ENCODE data around the gene DNAJC17. TPM values are rescaled to one million over a fixed set of nuclear protein-coding genes. Genes with fewer than 3 reads are reported as not detected.

DNAJC17 gene
- total and polyA plus RNA-seq, 4 donors, result 36.5 to 76.5 (median 44.1) TPM

- Histone ChIP-seq H3K4me1 (ENCODE audit: control insufficient read depth in 5 of 5, insufficient read depth in 5 of 5, low read length in 5 of 5) (no peaks in the 10 kb centered on the region), H3K36me3 (ENCODE audit: control insufficient read depth in 4 of 4, insufficient read depth in 4 of 4, low read length in 4 of 4) (no peaks in the 10 kb centered on the region), H3K9ac (ENCODE audit: insufficient read depth in 1 of 2, low read length in 2 of 2) (no peak overlapping the region), H3K9me3 (ENCODE audit: control insufficient read depth in 4 of 4, insufficient read depth in 3 of 4, low read length in 3 of 4) (no peaks in the 10 kb centered on the region), H3K4me3 (no peak overlapping the region), H3K27me3 (ENCODE audit: control insufficient read depth in 3 of 3, insufficient read depth in 3 of 3, low read length in 2 of 3) (no peaks in the 10 kb centered on the region), H3K27ac (ENCODE audit: low read depth in 1 of 2, low read length in 1 of 2) (no peak overlapping the region)
- no peak for DNase-seq
- no peak for ATAC-seq (ENCODE audit: insufficient read depth, low FRiP score)
- WGBS, 2 donors, result 78 to 100% methylated on average over 1 of the region's 1 CpG
- TF ChIP-seq CTCF (IDR thresholded peaks at IDR 0.05; ENCODE audit: control extremely low read depth, extremely low read depth), result no peak
These were observed 24.6 kb upstream of the DNAJC17 start for GRCh38 chr15:40831861-40832260.

GRCh38 chr15:40830884-40831283 is 23.6 kb upstream of the DNAJC17 start:
- DNase-seq (no peak), ATAC-seq (ENCODE audit: insufficient read depth, low FRiP score) (no peak)
- no peak overlapping the region for H3K9ac ChIP-seq (ENCODE audit: insufficient read depth in 1 of 2, low read length in 2 of 2)
- H3K27ac ChIP-seq (ENCODE audit: low read depth in 1 of 2, low read length in 1 of 2), result no peak overlapping the region
- H3K4me1 ChIP-seq (ENCODE audit: control insufficient read depth in 5 of 5, insufficient read depth in 5 of 5, low read length in 5 of 5), result peaks cover 0 to 2% (median 0%) of the 10 kb centered on the region in 5 donors
- WGBS, 2 donors, result 81 to 85% methylated on average over 2 of the region's 2 CpGs
- no peak for TF ChIP-seq CTCF (IDR thresholded peaks at IDR 0.05; ENCODE audit: control extremely low read depth, extremely low read depth)
- H3K36me3 ChIP-seq (ENCODE audit: control insufficient read depth in 4 of 4, insufficient read depth in 4 of 4, low read length in 4 of 4), result no peaks in the 10 kb centered on the region
- H3K4me3 ChIP-seq, result no peak overlapping the region
- no peaks in the 10 kb centered on the region for H3K9me3 ChIP-seq (ENCODE audit: control insufficient read depth in 4 of 4, insufficient read depth in 3 of 4, low read length in 3 of 4)
- H3K27me3 ChIP-seq (ENCODE audit: control insufficient read depth in 3 of 3, insufficient read depth in 3 of 3, low read length in 2 of 3), result no peaks in the 10 kb centered on the region

- no peak overlapping the region for H3K27ac ChIP-seq (ENCODE audit: low read depth in 1 of 2, low read length in 1 of 2)
- H3K4me3 ChIP-seq, result no peak overlapping the region
- H3K4me1 ChIP-seq (ENCODE audit: control insufficient read depth in 5 of 5, insufficient read depth in 5 of 5, low read length in 5 of 5), result peaks cover 0 to 10% (median 0%) of the 10 kb centered on the region in 5 donors
- ATAC-seq (ENCODE audit: insufficient read depth, low FRiP score), result no peak
- no peaks in the 10 kb centered on the region for H3K27me3 ChIP-seq (ENCODE audit: control insufficient read depth in 3 of 3, insufficient read depth in 3 of 3, low read length in 2 of 3)
- no peak for TF ChIP-seq CTCF (IDR thresholded peaks at IDR 0.05; ENCODE audit: control extremely low read depth, extremely low read depth)
- no peaks in the 10 kb centered on the region for H3K9me3 ChIP-seq (ENCODE audit: control insufficient read depth in 4 of 4, insufficient read depth in 3 of 4, low read length in 3 of 4)
- no peaks in the 10 kb centered on the region for H3K36me3 ChIP-seq (ENCODE audit: control insufficient read depth in 4 of 4, insufficient read depth in 4 of 4, low read length in 4 of 4)
- no peak for DNase-seq
- no peak overlapping the region for H3K9ac ChIP-seq (ENCODE audit: insufficient read depth in 1 of 2, low read length in 2 of 2)
- 91 to 96% methylated on average over 7 of the region's 7 CpGs for WGBS, 2 donors
These were observed 21.8 kb upstream of the DNAJC17 start for GRCh38 chr15:40829115-40829514.

- H3K4me3 ChIP-seq, result no peak within 1 kb of the TSS
- 88 to 93% methylated on average over 6 of the region's 6 CpGs for WGBS, 2 donors
- no peak for TF ChIP-seq CTCF (IDR thresholded peaks at IDR 0.05; ENCODE audit: control extremely low read depth, extremely low read depth)
- no peak within 1 kb of the TSS for H3K27ac ChIP-seq (ENCODE audit: low read depth in 1 of 2, low read length in 1 of 2)
- H3K4me1 ChIP-seq (ENCODE audit: control insufficient read depth in 5 of 5, insufficient read depth in 5 of 5, low read length in 5 of 5), result peaks cover 0 to 15% (median 0%) of the 10 kb centered on the region in 5 donors
- ATAC-seq (ENCODE audit: insufficient read depth, low FRiP score) (no peak), DNase-seq (no peak)
- H3K9me3 ChIP-seq (ENCODE audit: control insufficient read depth in 4 of 4, insufficient read depth in 3 of 4, low read length in 3 of 4), result no peaks in the 10 kb centered on the region
- no peaks in the 10 kb centered on the region for H3K36me3 ChIP-seq (ENCODE audit: control insufficient read depth in 4 of 4, insufficient read depth in 4 of 4, low read length in 4 of 4)
- no peaks in the 10 kb centered on the region for H3K27me3 ChIP-seq (ENCODE audit: control insufficient read depth in 3 of 3, insufficient read depth in 3 of 3, low read length in 2 of 3)
- no peak within 1 kb of the TSS for H3K9ac ChIP-seq (ENCODE audit: insufficient read depth in 1 of 2, low read length in 2 of 2)
These were observed 21.3 kb upstream of the DNAJC17 start, which contains the start of gene PPP1R14D for GRCh38 chr15:40828447-40829036. Gene PPP1R14D, minus strand, starts transcription at chr15:40828708. Its CDS starts 67 bp downstream, at chr15:40828641.
